ENCODE results near the gene CNOT6. TPM values are rescaled to one million over a fixed set of nuclear protein-coding genes. Genes with fewer than 3 reads are reported as not detected.
A peak's percentile ranks its signal among the peaks of the same experiment; 100 is the strongest.

The CNOT6 gene
- total and polyA plus RNA-seq, 10 of the 15 experiments (the other 5 are each of a cell fraction or from before 2014, with no cell fraction given) = 3.8 to 22.1 (median 12.1) TPM

GRCh38 chr5:180494060-180494509, at the start of gene CNOT6 (continued):
- TF ChIP-seq USF1 (IDR thresholded peaks at IDR 0.05; ENCODE audit: borderline replicate concordance, extremely low read length, insufficient read depth, low read depth, low read length) (no peak), ZNF592 (IDR thresholded peaks at IDR 0.05) (no peak), SPI1 (IDR thresholded peaks at IDR 0.05; ENCODE audit: borderline replicate concordance, insufficient read depth, low read depth, low read length) (no peak), E2F8 (IDR thresholded peaks at IDR 0.05; ENCODE audit: low read depth, partially characterized antibody) (no peak), SUZ12 (IDR thresholded peaks at IDR 0.05; ENCODE audit: unreplicated experiment) (no peak), SRF (IDR thresholded peaks at IDR 0.05; ENCODE audit: low read depth in 2 of 2, low read length in 2 of 2) (no peak), CTCF (IDR thresholded peaks at IDR 0.05 in 2 of 3, conservative IDR thresholded peaks at IDR 0.05 in 1 of 3; ENCODE audit: control insufficient read depth in 2 of 3, extremely low read depth in 1 of 3, insufficient read depth in 1 of 3, low read depth in 3 of 3, low read length in 3 of 3) (no peak), FOXM1 (IDR thresholded peaks at IDR 0.05; ENCODE audit: low read depth, low read length) (no peak), MYC (IDR thresholded peaks at IDR 0.05; ENCODE audit: insufficient read depth, insufficient read length, insufficient replicate concordance, low read length, severe bottlenecking) (no peak), ETV6 (conservative IDR thresholded peaks at IDR 0.05 in 1 of 2, IDR thresholded peaks at IDR 0.05 in 1 of 2; ENCODE audit: borderline replicate concordance in 1 of 2, low read depth in 1 of 2) (no peak), ELK1 (IDR thresholded peaks at IDR 0.05; ENCODE audit: low read depth, low read length) (0 out of 2 replicates have a peak, but pooled peaks have one; percentile 40), NR2C1 (IDR thresholded peaks at IDR 0.05) (peak; percentile 65), MLLT1 (IDR thresholded peaks at IDR 0.05) (no peak)

All from GM12878 (cell line).